Dedifferentiated amniotic fluid mesenchymal stem cell (primary cell): ENCODE data around the gene CT45A1.
"Not testable (repeated sequence)": the region's sequence is repeated elsewhere in the genome, so short reads cannot be mapped to it uniquely, and the experiment has no call there.

Source experiments
- DNase-seq: peaks from one replicate; pipeline ENCODE4 v3.0.0-alpha.2; 2016; ENCODE audit errors: extremely low spot score

CT45A1 gene

GRCh38 chrX:135713183-135713689, at the start of gene CT45A1:
TSS of gene CT45A1 (plus strand) at chrX:135713639. CDS start at chrX:135718941, 5,302 bp downstream.
- not testable (repeated sequence) for DNase-seq

- not testable (repeated sequence) for DNase-seq
These were observed 40.5 kb upstream of the CT45A1 start for GRCh38 chrX:135672979-135673378.

GRCh38 chrX:135688137-135688536, 25.3 kb upstream of the CT45A1 start:
- DNase-seq = no peak

GRCh38 chrX:135695471-135695870, 18.0 kb upstream of the CT45A1 start:
- no peak for DNase-seq

GRCh38 chrX:135697601-135698000, 15.8 kb upstream of the CT45A1 start:
- DNase-seq = no peak

GRCh38 chrX:135698924-135699323, 14.5 kb upstream of the CT45A1 start:
- DNase-seq = no peak

- no peak for DNase-seq
These were observed 5.6 kb upstream of the CT45A1 start for GRCh38 chrX:135707880-135708279.

- DNase-seq = no peak
These were observed 356 bp downstream of the CT45A1 start for GRCh38 chrX:135713795-135714194.

GRCh38 chrX:135734666-135735065, 21.2 kb downstream of the CT45A1 start:
- DNase-seq = not testable (repeated sequence)

GRCh38 chrX:135737366-135738071, 24.1 kb downstream of the CT45A1 start:
- DNase-seq = no peak

- no peak for DNase-seq
These were observed 27.3 kb downstream of the CT45A1 start for GRCh38 chrX:135740681-135741149.

- DNase-seq = no peak
These were observed 27.8 kb downstream of the CT45A1 start for GRCh38 chrX:135741192-135741715.

GRCh38 chrX:135744739-135745138, 31.3 kb downstream of the CT45A1 start:
- not testable (repeated sequence) for DNase-seq

GRCh38 chrX:135768091-135768490, 54.7 kb downstream of the CT45A1 start, which contains the start of gene CT45A3:
TSS of gene CT45A3 (minus strand) at chrX:135768191. CDS start at chrX:135764444, 3,747 bp downstream.
- not testable (repeated sequence) for DNase-seq
